Pons (tissue), 1 donor: ENCODE data around the gene CFD.
"Not testable (repeated sequence)": the region's sequence is repeated elsewhere in the genome, so short reads cannot be mapped to it uniquely, and the experiment has no call there.

Experiments used
- DNase-seq: peaks from one replicate; pipeline ENCODE4 v3.0.0-alpha.2; 2016; ENCODE audit warnings: low spot score

The CFD gene

GRCh38 chr19:888581-889385 is 29.3 kb downstream of the CFD start:
- no peak for DNase-seq

GRCh38 chr19:889662-890295 is 30.3 kb downstream of the CFD start:
- DNase-seq, result no peak

GRCh38 chr19:890831-891230 is 31.4 kb downstream of the CFD start:
- DNase-seq, result no peak

GRCh38 chr19:891421-892200 is 32.1 kb downstream of the CFD start:
- DNase-seq, result not testable (repeated sequence)

GRCh38 chr19:892243-892893 is 32.9 kb downstream of the CFD start:
- DNase-seq, result no peak

GRCh38 chr19:892894-893689 is 33.6 kb downstream of the CFD start, which contains the start of the genes MED16 and RNU6-9:
Gene MED16 (minus strand): TSS chr19:893187. CDS start chr19:891131, 2,056 bp downstream.
Gene RNU6-9 (plus strand): TSS chr19:893484.
- DNase-seq, result peak; percentile 96

GRCh38 chr19:896434-896833 is 37.0 kb downstream of the CFD start:
- no peak for DNase-seq

GRCh38 chr19:896999-897398 is 37.5 kb downstream of the CFD start:
- DNase-seq, result no peak

GRCh38 chr19:897442-898039 is 38.1 kb downstream of the CFD start:
- no peak for DNase-seq

- no peak for DNase-seq
Observed at GRCh38 chr19:898663-899062, 39.2 kb downstream of the CFD start.

GRCh38 chr19:899336-900042 is 40.0 kb downstream of the CFD start:
- DNase-seq, result no peak

GRCh38 chr19:900043-900301 is 40.5 kb downstream of the CFD start:
- DNase-seq, result no peak

- no peak for DNase-seq
Observed at GRCh38 chr19:900302-901111, 41.0 kb downstream of the CFD start.

GRCh38 chr19:901216-902092 is 42.0 kb downstream of the CFD start:
- DNase-seq, result no peak

- DNase-seq, result no peak
Observed at GRCh38 chr19:902093-902370, 42.6 kb downstream of the CFD start.

- no peak for DNase-seq
Observed at GRCh38 chr19:902446-903226, 43.2 kb downstream of the CFD start.

GRCh38 chr19:903266-903797 is 43.9 kb downstream of the CFD start:
- DNase-seq, result no peak

- no peak for DNase-seq
Observed at GRCh38 chr19:904545-904944, 45.1 kb downstream of the CFD start.
